A673 (cell line): ENCODE data around the gene ARHGEF19. TPM values are rescaled to one million over a fixed set of nuclear protein-coding genes. Genes with fewer than 3 reads are reported as not detected.

Experiments
- BruUV-seq: library from RNA; stranded (reverse); fragments of 400-500 nt; replicated peaks from 2 replicates; lab custom pipeline; 2021; lab: Mats Ljungman, UMichigan
- CTCF ChIA-PET: fragments of 300-600 bp; sonication (Branson Sonifier 250); formaldehyde crosslinking; loops from one replicate; lab custom pipeline; 2022; ENCODE audit warnings: antibody characterized with exemption; lab: Charles Lee
- POLR2A ChIA-PET: fragments of 300-600 bp; sonication (Branson Sonifier 250); formaldehyde crosslinking; loops from one replicate; lab custom pipeline; 2022; ENCODE audit warnings: antibody characterized with exemption; ENCODE audit not compliant: low non-redundant PET; lab: Charles Lee
- DNase-seq: peaks from one replicate; pipeline ENCODE4 v3.0.0-alpha.2; 2015; ENCODE audit warnings: low spot score
- H3K27ac ChIP-seq: fragments of 200-600 bp; sonication (generic); 2 replicates; pipeline ENCODE4 v1.5.1; 2016; ENCODE audit warnings: mixed run types, low read depth, mild to moderate bottlenecking, mixed read lengths, antibody characterized with exemption, low read length; ENCODE audit not compliant: poor library complexity, severe bottlenecking
- H3K27me3 ChIP-seq: fragments of 200-600 bp; sonication (generic); replicated peaks from 2 replicates; pipeline ENCODE4 v1.6.1; 2017; ENCODE audit warnings: mixed run types, low read depth, mild to moderate bottlenecking, mixed read lengths, antibody characterized with exemption, low read length; ENCODE audit not compliant: insufficient read depth, poor library complexity
- H3K36me3 ChIP-seq: fragments of 200-600 bp; sonication (generic); 2 replicates; pipeline ENCODE4 v1.6.1; 2016; ENCODE audit warnings: mixed run types, mild to moderate bottlenecking, mixed read lengths, antibody characterized with exemption, low read length; ENCODE audit not compliant: insufficient read depth, poor library complexity, severe bottlenecking
- H3K4me1 ChIP-seq: fragments of 200-600 bp; sonication (generic); 2 replicates; pipeline ENCODE4 v1.6.1; 2017; ENCODE audit warnings: mixed run types, mild to moderate bottlenecking, mixed read lengths, antibody characterized with exemption, low read length; ENCODE audit not compliant: insufficient read depth, poor library complexity, severe bottlenecking
- H3K4me3 ChIP-seq: fragments of 200-600 bp; sonication (generic); 2 replicates; pipeline ENCODE4 v1.5.1; 2016; ENCODE audit warnings: low read depth, mixed run types, mild to moderate bottlenecking, mixed read lengths, low read length; ENCODE audit not compliant: poor library complexity, severe bottlenecking
- H3K9me3 ChIP-seq: fragments of 200-600 bp; sonication (generic); 2 replicates; pipeline ENCODE4 v1.6.1; 2016; ENCODE audit warnings: mixed run types, low read depth, mild to moderate bottlenecking, mixed read lengths, antibody characterized with exemption, low read length; ENCODE audit not compliant: poor library complexity, severe bottlenecking
- CTCF ChIP-seq: fragments of 300-800, 200-600 bp; sonication (generic); conservative IDR thresholded peaks from 2 replicates; pipeline ENCODE4 v1.5.1; 2017; ENCODE audit warnings: low read depth, mild to moderate bottlenecking, antibody characterized with exemption, low read length, moderate library complexity, mixed read lengths
- EZH2 ChIP-seq: fragments of 200-600 bp; sonication (generic); IDR thresholded peaks from 2 replicates; pipeline ENCODE4 v1.6.1; 2017; ENCODE audit warnings: borderline replicate concordance, low read depth, mild to moderate bottlenecking, mixed read lengths, antibody characterized with exemption, low read length; ENCODE audit not compliant: poor library complexity, severe bottlenecking
- intact Hi-C: fragments of 100-400 bp; cut with micrococcal nuclease; formaldehyde crosslinking; loops from one replicate; pipeline ENCODE4 v1.10.0; 2022; ENCODE audit not compliant: unreplicated experiment
- total RNA-seq: library from RNA; stranded (reverse); gene quantifications from 2 replicates; pipeline ENCODE4 v1.2.3, GENCODE V29; 2021

Gene ARHGEF19
- total RNA-seq, 1 experiment from 2014 or later, result 5.2 TPM

- Histone ChIP-seq H3K36me3 (no peaks in the 10 kb centered on the region), H3K9me3 (no peaks in the 10 kb centered on the region), H3K27me3 (no peaks in the 10 kb centered on the region), H3K27ac (no peak overlapping the region), H3K4me1 (peaks cover 28% of the 10 kb centered on the region), H3K4me3 (no peak overlapping the region)
- no peak for TF ChIP-seq CTCF
- TF ChIP-seq EZH2, result no peak
- POLR2A ChIA-PET, result no interaction called here
- intact Hi-C loops, result loop anchor here (2.0 to 10.0 kb wide), 2 partner anchors 120 to 166 kb away; partner anchors contain the start of gene SZRD1
- CTCF ChIA-PET, result interaction anchor here (0.6 to 3.1 kb wide), 5 partner anchors 90 to 462 kb away, joined by 4 to 13 read pairs (median 5); no protein-coding TSS in a partner anchor
- no peak for DNase-seq
- no TSS peak for BruUV-seq
Observed at GRCh38 chr1:16244650-16245285, 32.3 kb upstream of the ARHGEF19 start.

GRCh38 chr1:16243936-16244649, 31.6 kb upstream of the ARHGEF19 start:
- BruUV-seq, result no TSS peak

More at GRCh38 chr1:16243936-16244649, 31.6 kb upstream of the ARHGEF19 start:
- H3K36me3 ChIP-seq, result no peaks in the 10 kb centered on the region
- peaks cover 21% of the 10 kb centered on the region for H3K4me1 ChIP-seq
- ChIA-PET CTCF (interaction anchor here (0.6 to 3.1 kb wide), 5 partner anchors 89 to 462 kb away, joined by 4 to 13 read pairs (median 5); no protein-coding TSS in a partner anchor), POLR2A (no interaction called here)
- no peak overlapping the region for H3K4me3 ChIP-seq
- intact Hi-C loops, result loop anchor here (2.0 to 10.0 kb wide), 2 partner anchors 121 to 165 kb away; partner anchors contain the start of gene SZRD1
- TF ChIP-seq CTCF, result peak; percentile 86
- no peak for TF ChIP-seq EZH2
- H3K27me3 ChIP-seq, result no peaks in the 10 kb centered on the region
- peak; percentile 88 for DNase-seq
- H3K9me3 ChIP-seq, result no peaks in the 10 kb centered on the region
- H3K27ac ChIP-seq, result no peak overlapping the region
